MM.1S (cell line): ENCODE results near the gene COL6A3.

Source experiments
- CTCF ChIP-seq: fragments of 300-600 bp; sonication (generic); IDR thresholded peaks from 2 replicates; pipeline ENCODE4 v1.5.1; 2016; ENCODE audit warnings: antibody characterized with exemption, low read length, mixed read lengths
- EZH2 ChIP-seq: fragments of 300-600 bp; sonication (generic); optimal IDR thresholded peaks from 2 replicates; pipeline ENCODE3; 2017; ENCODE audit warnings: low read depth, mild to moderate bottlenecking, antibody characterized with exemption, low read length, mixed read lengths

- TF ChIP-seq CTCF (no peak), EZH2 (no peak)
Observed at GRCh38 chr2:237345891-237346640, 67.9 kb downstream of the COL6A3 start.
